SK-N-SH treated with all-trans-retinoic acid at 6 μM for 48 hours (cell line): ENCODE results near the gene CREBBP.

ENCODE experiments used
- ARNTL ChIP-seq: fragments of 450-650 bp; formaldehyde crosslinking; IDR thresholded peaks from 2 replicates; pipeline ENCODE4 v1.5.0; 2020; ENCODE audit warnings: low read depth, mild to moderate bottlenecking, moderate library complexity, borderline replicate concordance
- BACH2 ChIP-seq: fragments of 250-450 bp; sonication (Bioruptor Pico); IDR thresholded peaks from 2 replicates; pipeline ENCODE4 v1.9.0; 2021; ENCODE audit warnings: mild to moderate bottlenecking, borderline replicate concordance
- CSDC2 ChIP-seq: fragments of 250-450 bp; sonication (Bioruptor Pico); IDR thresholded peaks from 2 replicates; pipeline ENCODE4 v1.5.0; 2020; ENCODE audit warnings: mild to moderate bottlenecking, moderate library complexity
- ESRRG ChIP-seq: fragments of 250-450 bp; sonication (Bioruptor Pico); IDR thresholded peaks from 2 replicates; pipeline ENCODE4 v1.6.1; 2021; ENCODE audit warnings: mild to moderate bottlenecking
- ISL1 ChIP-seq: fragments of 250-450 bp; sonication (Bioruptor Pico); IDR thresholded peaks from 2 replicates; pipeline ENCODE4 v2.1.2; 2022; ENCODE audit warnings: mild to moderate bottlenecking, moderate library complexity
- SNAI2 ChIP-seq: fragments of 250-450 bp; sonication (Bioruptor Pico); IDR thresholded peaks from 2 replicates; pipeline ENCODE4 v1.5.0; 2020; ENCODE audit warnings: mild to moderate bottlenecking, moderate library complexity
- ZC3H10 ChIP-seq: fragments of 250-450 bp; sonication (Bioruptor Pico); IDR thresholded peaks from 2 replicates; pipeline ENCODE4 v1.5.1; 2021; ENCODE audit warnings: mild to moderate bottlenecking, moderate library complexity
- ZFP3 ChIP-seq: fragments of 250-450 bp; sonication (Bioruptor Pico); IDR thresholded peaks from 2 replicates; pipeline ENCODE4 v1.5.0; 2020; ENCODE audit warnings: mild to moderate bottlenecking, moderate library complexity
- TF ChIP-seq, protein P1 (sequence below): fragments of 250-450 bp; sonication (Bioruptor Pico); IDR thresholded peaks from 2 replicates; pipeline ENCODE4 v1.8.0; 2020; ENCODE audit warnings: mild to moderate bottlenecking, moderate library complexity, borderline replicate concordance
- TF ChIP-seq, protein P2 (sequence below): fragments of 250-450 bp; sonication (Bioruptor Pico); IDR thresholded peaks from 2 replicates; pipeline ENCODE4 v1.5.1; 2020; ENCODE audit warnings: low read depth, mild to moderate bottlenecking, moderate library complexity

DNA sequence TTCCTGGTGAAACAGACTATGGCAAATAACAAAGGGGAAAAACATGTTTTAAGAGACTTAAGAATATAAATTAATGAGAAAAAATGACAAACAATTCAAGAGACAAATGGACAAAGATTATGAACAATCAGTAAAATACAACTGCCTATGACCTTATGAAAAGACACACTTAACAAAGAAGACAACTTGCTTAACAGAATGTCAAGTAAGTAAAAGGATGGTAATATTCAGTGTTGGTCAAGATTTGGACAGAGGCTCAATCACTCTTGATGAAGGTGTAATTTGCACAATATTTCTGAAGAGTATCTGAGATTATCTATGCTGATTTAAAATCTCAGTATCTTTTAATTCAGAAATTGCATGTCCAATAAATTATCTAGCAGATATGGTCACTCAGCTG, 34.4 kb downstream of the CREBBP start:
- TF ChIP-seq BACH2 (no peak), ESRRG (CRISPR knock-in tag) (no peak), ISL1 (CRISPR knock-in tag) (no peak), ARNTL (CRISPR knock-in tag) (no peak), ZC3H10 (no peak), ZFP3 (CRISPR knock-in tag) (no peak), CSDC2 (CRISPR knock-in tag) (no peak), SNAI2 (no peak)
- TF ChIP-seq, protein P1, sequence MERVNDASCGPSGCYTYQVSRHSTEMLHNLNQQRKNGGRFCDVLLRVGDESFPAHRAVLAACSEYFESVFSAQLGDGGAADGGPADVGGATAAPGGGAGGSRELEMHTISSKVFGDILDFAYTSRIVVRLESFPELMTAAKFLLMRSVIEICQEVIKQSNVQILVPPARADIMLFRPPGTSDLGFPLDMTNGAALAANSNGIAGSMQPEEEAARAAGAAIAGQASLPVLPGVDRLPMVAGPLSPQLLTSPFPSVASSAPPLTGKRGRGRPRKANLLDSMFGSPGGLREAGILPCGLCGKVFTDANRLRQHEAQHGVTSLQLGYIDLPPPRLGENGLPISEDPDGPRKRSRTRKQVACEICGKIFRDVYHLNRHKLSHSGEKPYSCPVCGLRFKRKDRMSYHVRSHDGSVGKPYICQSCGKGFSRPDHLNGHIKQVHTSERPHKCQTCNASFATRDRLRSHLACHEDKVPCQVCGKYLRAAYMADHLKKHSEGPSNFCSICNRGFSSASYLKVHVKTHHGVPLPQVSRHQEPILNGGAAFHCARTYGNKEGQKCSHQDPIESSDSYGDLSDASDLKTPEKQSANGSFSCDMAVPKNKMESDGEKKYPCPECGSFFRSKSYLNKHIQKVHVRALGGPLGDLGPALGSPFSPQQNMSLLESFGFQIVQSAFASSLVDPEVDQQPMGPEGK (CRISPR knock-in tag): no peak
- TF ChIP-seq, protein P2, sequence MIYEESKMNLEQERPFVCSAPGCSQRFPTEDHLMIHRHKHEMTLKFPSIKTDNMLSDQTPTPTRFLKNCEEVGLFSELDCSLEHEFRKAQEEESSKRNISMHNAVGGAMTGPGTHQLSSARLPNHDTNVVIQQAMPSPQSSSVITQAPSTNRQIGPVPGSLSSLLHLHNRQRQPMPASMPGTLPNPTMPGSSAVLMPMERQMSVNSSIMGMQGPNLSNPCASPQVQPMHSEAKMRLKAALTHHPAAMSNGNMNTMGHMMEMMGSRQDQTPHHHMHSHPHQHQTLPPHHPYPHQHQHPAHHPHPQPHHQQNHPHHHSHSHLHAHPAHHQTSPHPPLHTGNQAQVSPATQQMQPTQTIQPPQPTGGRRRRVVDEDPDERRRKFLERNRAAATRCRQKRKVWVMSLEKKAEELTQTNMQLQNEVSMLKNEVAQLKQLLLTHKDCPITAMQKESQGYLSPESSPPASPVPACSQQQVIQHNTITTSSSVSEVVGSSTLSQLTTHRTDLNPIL (CRISPR knock-in tag): no peak
